Upper lobe of left lung (tissue), 4 donors: ENCODE measurements around the gene BIRC7.

Experiments used
- POLR2A ChIP-seq, 4 donors: fragments of 450-650 bp; IDR thresholded peaks; one replicate each; pipeline ENCODE4 v1.5.1; 2016 to 2017; ENCODE audit warnings: antibody characterized with exemption in 4 of 4, mild to moderate bottlenecking in 2 of 4
- POLR2AphosphoS5 ChIP-seq, 2 donors: sonication (generic); formaldehyde crosslinking; IDR thresholded peaks; one replicate each; pipeline ENCODE4 v1.5.1; 2017; ENCODE audit warnings: antibody characterized with exemption in 2 of 2
- TF ChIP-seq, protein P1 (sequence below), 6 experiments: fragments of 450-650 bp in 4 of 6; fragments of 200-600 bp in 2 of 6; sonication (generic) in 2 of 6; IDR thresholded peaks; one replicate each; pipeline ENCODE4 v1.5.1; 2016 to 2019; ENCODE audit warnings: antibody characterized with exemption in 6 of 6

DNA sequence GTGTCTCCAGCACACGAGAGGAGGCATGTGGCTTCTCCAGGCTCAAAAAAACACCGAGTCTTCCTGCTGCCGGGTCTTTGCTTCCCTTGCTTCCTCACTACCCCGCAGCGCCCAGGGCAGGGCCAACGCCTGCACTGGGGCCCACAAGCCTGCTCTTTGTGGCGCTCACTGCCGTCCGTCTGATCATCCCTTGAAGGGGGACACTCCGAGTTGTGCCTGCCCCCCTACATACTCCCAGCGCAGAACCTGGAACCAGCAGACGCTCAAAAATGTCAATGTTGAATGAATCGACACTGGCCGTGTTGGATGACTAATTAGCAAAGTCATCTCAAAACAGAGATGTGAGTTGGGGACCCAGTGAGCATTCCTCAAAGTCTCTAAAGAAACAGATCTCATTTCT, 28.8 kb downstream of the BIRC7 start:
- TF ChIP-seq, protein P1, sequence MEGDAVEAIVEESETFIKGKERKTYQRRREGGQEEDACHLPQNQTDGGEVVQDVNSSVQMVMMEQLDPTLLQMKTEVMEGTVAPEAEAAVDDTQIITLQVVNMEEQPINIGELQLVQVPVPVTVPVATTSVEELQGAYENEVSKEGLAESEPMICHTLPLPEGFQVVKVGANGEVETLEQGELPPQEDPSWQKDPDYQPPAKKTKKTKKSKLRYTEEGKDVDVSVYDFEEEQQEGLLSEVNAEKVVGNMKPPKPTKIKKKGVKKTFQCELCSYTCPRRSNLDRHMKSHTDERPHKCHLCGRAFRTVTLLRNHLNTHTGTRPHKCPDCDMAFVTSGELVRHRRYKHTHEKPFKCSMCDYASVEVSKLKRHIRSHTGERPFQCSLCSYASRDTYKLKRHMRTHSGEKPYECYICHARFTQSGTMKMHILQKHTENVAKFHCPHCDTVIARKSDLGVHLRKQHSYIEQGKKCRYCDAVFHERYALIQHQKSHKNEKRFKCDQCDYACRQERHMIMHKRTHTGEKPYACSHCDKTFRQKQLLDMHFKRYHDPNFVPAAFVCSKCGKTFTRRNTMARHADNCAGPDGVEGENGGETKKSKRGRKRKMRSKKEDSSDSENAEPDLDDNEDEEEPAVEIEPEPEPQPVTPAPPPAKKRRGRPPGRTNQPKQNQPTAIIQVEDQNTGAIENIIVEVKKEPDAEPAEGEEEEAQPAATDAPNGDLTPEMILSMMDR (IDR thresholded peaks at IDR 0.05), result no peak
- TF ChIP-seq POLR2A (IDR thresholded peaks at IDR 0.05) (no peak), POLR2AphosphoS5 (IDR thresholded peaks at IDR 0.05) (no peak)
